AG08395 (cell line): Measurements from ENCODE around the gene LRRC58.

ENCODE experiments used
- DNase-seq: peaks from one replicate; pipeline ENCODE4 v3.0.0; 2012; ENCODE audit warnings: mixed read lengths, low spot score

LRRC58 gene

GRCh38 chr3:120276767-120277166 lies 72.4 kb downstream of the LRRC58 start:
- no peak for DNase-seq

GRCh38 chr3:120275618-120276017 lies 73.5 kb downstream of the LRRC58 start:
- DNase-seq, result no peak

- DNase-seq, result no peak
These were observed 74.4 kb downstream of the LRRC58 start for GRCh38 chr3:120274739-120275167.
